ENCODE results near the gene OR6B2.
"Not testable (repeated sequence)": the region's sequence is repeated elsewhere in the genome, so short reads cannot be mapped to it uniquely, and the experiment has no call there.

Gene OR6B2

DNA sequence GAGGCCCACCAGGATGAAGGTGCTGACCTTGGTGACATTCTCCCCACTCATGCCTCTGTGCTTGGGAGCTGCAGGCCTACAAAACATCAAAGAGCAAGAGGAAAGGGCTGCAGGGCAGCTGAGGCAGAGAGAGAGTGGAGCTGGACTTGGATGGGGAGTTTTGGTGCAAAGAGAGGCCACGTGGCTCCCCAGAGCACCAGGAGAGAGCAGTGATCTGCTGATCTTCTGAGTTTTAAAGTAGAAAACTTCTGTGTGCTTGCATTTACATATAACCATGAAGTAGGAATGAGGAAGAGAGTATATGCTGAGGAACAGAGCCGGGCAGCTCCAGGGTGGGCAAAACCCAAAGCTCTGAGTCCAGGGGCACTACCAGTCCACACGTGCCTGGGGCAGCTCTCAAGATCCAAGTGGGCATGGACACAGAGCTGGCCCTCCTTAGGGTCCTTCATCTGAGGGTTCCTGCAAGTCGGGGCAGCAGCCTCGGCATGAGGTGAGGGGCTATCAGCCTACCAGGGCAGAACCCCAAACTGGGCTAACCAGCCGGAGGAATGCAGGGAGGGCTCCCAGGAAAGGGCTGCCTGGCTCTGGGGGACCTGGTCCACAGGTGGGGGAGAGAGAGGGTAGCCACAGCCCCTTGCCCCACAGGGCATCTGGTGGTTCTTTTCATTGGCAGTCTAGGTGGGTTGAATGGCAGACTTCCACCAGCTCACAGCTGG lies at the start of gene OR6B2:
OR6B2 (minus strand) TSS at position 51 of the 716 bp plus-strand sequence; CDS start at position 51, 0 bp downstream.
- no peak for DNase-seq

GRCh38 chr2:240078631-240079030 lies 48.4 kb upstream of the OR6B2 start:
- DNase-seq = no peak

GRCh38 chr2:240077442-240077841 lies 47.2 kb upstream of the OR6B2 start:
- no peak for DNase-seq

- no peak for DNase-seq
Observed at GRCh38 chr2:240074545-240074944, 44.3 kb upstream of the OR6B2 start.

- DNase-seq = no peak
Observed at GRCh38 chr2:240070907-240071306, 40.7 kb upstream of the OR6B2 start.

- no peak for DNase-seq
Observed at GRCh38 chr2:240069829-240070228, 39.6 kb upstream of the OR6B2 start.

DNA sequence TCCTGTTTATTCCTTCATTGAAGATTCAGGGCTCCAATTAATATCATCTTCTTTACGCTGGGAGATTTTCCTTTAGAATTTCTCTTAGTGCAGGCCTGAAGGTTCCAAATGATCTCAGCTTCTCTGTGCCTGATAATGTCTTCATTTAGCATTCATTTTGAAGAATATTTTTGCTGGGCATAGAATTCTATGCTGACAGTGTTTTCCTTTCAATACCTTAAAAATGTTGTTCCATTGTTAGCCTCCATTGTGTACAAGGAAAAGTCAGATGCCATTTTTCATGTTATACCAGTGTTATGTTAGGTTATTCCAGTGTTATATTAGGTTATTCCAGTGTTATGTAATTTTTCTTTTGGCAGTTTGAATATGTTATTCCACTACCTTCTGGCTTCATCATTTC lies 38.0 kb upstream of the OR6B2 start:
- no peak for DNase-seq

DNA sequence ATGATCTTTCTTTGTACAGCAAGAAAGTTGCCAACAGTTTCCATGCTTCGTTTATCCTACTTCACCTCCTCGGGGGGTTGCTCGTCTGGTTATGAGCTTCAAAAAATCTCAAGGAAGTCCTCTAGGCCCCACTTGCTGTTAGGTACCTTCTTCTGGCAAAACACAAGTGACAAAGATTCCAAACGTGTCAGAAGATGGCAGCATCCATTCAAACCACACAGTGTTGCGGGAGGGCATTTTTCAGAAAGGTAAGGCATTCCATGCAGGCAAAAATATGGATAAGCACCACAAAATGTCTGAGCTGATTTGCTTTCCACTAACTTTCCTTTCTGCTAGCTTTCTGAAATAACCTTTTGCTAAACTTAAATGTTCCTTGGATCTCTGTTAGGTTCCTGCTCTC lies 36.3 kb upstream of the OR6B2 start:
- DNase-seq = no peak

DNA sequence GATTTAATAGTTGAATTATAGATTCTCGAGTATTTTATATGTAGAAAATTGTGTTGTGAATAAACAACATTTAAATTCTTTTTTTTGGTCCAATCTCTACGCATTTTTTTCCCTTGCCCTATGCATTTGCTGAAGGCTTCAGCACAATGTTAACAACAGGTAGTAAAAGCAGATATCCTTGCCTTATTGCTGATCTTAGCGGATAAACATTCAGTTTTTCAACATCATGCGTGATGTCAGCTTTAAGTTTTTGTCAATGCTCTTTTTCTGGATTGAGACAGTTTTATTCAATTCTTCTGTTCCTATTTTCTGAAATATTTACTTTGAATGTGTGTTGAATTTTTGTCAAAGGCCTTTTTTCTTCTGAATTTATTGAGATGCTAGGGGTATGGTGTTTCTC lies 34.7 kb upstream of the OR6B2 start:
- DNase-seq = no peak

- peak in 1 of 2 donors; percentile 29 for DNase-seq
Observed at GRCh38 chr2:240060977-240061591, 30.9 kb upstream of the OR6B2 start.

GRCh38 chr2:240056678-240057077 lies 26.4 kb upstream of the OR6B2 start:
- no peak for DNase-seq

DNA sequence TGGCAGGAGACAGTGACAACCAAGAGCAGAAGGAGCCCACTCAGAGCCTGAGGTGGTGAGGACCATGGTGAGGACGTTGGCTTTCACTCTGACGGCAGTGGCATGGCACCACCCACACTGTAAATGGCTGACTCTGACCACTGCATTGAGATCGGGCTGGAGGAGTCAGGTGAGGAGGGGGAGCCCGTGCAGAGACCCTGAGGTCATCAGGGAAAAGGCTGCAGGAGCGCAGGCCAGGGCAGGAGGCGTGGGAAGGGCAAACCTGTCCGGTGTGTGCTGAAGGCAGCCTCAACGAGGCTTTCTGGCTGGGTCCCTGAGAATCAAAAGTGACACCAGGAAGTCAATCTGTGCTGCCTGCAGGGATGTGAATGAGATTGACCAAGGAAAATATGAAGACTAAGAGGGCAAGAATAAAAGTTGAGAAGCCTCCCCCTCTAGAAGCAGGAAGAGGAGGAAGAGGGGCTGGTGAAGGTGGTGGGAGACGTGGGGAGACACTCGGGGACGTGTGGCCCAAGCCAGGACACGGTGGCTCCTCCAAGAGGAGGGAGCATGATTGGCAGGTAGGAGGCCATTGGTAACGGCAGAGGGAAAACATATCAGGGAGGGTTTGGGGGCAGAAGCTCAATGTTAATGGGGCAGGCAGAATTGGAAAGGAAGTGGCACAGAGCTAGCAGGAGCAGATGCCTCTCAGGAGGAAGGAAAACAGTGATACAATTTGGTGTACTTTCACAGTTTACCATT lies 25.1 kb upstream of the OR6B2 start:
- no peak for DNase-seq

GRCh38 chr2:240053173-240054155 lies 23.2 kb upstream of the OR6B2 start, which contains the start of gene OR6B3:
TSS of gene OR6B3 (minus strand) at chr2:240053521.
- no peak for DNase-seq

DNA sequence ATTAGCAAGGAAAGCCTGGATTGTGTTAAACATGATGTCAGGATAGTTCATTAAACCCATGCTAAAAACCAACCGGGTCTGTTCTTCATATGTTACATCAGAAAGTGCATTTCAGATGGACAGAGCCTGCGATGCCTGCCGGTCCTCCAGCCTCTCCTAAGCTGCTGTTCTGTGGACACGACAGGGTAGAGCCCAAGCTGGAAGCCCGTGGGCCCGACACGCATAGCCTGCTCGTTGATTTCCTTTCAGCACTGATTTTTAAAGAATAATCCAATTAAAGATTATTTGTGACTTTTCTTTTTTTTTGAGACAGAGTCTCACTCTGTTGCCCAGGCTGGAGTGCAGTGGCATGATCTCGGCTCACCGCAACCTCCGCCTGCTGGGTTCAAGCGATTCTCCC lies 22.3 kb upstream of the OR6B2 start:
- no peak for DNase-seq

DNA sequence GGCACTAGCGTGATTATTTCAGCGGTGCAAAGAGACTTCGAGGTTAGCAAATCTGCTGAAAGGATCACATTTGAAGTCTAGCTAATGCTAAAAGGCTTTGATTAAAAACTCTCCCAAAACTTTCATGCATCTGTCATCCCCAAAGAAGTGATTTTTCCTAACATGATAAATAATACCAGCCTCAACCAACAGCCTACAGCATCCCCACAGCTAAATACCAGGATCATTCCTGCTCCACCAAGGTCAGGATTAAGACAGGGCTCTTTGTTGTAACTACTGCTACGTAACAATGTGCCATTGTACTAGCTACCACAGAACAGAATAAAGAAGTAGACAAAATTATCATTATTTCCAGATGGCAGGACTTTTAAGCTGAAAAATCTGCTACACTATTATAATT lies 21.5 kb upstream of the OR6B2 start:
- no peak for DNase-seq

GRCh38 chr2:240050278-240050677 lies 20.0 kb upstream of the OR6B2 start:
- DNase-seq = no peak

- DNase-seq = no peak
Observed at GRCh38 chr2:240048237-240048636, 18.0 kb upstream of the OR6B2 start.

DNA sequence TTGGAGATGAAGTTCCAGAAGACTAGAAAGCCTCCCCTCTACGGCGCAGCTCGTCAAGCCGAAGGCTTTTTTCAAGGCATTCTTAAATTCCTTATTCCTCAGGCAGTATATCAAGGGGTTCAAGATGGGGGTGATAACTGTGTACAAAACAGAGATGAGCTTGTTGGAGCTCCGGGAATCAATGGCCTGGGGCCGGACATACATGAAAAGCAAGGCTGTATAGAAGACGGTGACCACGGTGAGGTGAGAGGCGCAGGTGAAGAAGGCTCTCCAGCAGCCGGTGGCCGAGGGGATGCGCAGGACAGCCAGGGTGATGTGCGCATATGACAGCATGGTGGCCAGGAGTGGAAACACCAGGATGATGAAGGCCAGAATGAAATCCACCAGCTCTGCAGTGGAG lies 14.9 kb upstream of the OR6B2 start:
- no peak for DNase-seq

DNA sequence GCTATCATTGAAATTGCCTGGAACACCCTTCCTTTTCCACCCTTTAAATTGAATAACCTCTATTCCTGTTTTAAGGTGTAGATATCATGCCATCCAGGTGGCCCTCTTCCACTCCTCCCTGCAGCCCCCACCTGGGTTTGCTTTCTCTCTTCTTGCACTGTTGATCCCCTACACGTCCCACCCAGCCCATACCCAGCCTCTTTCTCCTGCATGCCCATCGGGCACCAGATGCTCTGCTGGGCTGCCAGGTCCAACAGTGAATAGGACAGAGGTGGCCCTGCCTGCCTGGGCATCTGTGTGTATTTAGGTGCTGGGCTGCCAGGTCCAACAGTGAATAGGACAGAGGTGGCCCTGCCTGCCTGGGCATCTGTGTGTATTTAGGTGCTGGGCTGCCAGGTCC lies 13.9 kb upstream of the OR6B2 start:
- not testable (repeated sequence) for DNase-seq

- DNase-seq = no peak
Observed at GRCh38 chr2:240043279-240043989, 13.2 kb upstream of the OR6B2 start.

DNA sequence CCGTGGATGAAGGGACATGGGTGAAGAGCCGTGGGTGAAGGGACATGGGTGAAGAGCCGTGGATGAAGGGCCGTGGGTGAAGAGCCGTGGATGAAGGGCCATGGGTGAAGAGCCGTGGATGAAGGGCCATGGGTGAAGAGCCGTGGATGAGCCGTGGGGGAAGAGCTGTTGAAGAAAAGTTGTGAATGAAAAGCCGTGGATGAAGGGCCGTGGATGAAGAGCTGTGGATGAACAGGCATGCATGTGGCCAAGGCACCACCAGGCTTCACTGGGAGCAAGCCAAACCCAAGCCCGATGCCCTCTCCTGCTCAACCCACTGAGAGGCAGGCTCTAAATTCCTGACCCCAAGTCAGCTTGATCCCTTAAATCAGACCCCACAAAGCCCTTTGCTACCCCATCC lies 12.5 kb upstream of the OR6B2 start:
- no peak for DNase-seq

DNA sequence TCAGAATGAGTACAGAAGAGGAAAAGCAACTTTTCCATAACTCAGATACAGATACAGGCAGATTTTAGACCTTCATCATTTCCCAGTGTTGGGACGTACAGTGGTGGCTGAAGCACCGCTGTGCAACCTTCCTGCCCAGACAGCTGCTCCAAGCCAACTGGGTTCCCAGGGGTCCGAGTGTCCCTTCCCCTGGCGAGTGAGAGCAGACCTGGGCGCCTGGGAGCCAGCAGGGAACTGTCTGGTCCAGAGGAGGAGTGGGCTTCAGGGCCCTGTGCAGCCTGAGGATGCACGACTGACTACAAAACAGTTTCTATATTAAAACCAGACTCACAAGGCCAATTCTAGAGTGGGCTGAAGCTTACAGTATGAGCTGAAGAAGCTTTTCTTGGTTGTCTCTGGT lies 11.1 kb upstream of the OR6B2 start:
- DNase-seq = no peak
